HG03103 (cell line): Measurements from ENCODE around the gene SCAMP2.

Experiments
- ATAC-seq: cut with Tn5 transposase; IDR thresholded peaks from one replicate; pipeline ENCODE4 v1.9.1; 2021; ENCODE audit warnings: low read depth; ENCODE audit not compliant: unreplicated experiment

Gene SCAMP2

DNA sequence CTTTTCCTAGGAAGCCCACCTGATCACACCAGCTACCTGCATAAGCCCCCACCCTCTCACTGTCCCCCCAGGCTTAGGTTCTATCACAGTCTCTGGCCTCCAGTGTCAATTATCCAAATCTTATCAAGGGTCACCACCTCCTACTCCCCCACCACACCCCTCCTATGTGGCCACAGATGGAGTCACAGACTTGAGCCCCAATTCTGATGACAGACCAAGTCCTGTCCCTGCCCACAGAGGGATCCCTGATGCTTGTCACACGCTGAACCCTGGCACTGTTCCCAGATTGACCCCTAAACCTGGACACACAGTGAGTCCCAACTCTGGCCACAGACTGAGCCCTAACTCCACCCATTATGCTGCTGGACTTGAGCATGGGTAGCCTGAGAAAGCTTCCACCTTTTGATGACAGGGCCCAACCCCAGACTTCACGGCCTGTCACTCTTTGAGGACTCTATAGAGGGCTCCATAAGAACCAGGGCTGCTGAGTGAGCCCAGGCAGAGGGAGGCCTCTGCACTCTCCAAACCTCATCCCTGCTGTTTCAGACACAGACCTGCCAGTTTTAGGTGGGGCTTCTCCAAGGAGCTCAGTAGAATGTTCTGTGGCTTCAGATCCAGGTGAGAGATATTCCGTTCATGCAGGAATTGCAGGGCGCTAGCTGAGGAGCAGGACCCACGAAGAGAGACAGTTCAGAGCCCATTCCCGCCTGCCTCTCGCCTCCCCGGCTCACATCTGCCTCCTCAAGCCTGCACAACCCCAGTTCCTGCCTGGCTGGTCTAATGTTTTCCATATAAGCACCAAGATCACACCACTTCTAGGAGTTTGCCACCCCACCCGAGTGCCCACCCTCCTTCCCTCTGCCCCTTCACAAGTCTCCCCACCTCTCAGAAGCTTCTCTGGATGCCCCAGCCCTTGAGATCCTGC lies 32.1 kb downstream of the SCAMP2 start:
- ATAC-seq = no peak

DNA sequence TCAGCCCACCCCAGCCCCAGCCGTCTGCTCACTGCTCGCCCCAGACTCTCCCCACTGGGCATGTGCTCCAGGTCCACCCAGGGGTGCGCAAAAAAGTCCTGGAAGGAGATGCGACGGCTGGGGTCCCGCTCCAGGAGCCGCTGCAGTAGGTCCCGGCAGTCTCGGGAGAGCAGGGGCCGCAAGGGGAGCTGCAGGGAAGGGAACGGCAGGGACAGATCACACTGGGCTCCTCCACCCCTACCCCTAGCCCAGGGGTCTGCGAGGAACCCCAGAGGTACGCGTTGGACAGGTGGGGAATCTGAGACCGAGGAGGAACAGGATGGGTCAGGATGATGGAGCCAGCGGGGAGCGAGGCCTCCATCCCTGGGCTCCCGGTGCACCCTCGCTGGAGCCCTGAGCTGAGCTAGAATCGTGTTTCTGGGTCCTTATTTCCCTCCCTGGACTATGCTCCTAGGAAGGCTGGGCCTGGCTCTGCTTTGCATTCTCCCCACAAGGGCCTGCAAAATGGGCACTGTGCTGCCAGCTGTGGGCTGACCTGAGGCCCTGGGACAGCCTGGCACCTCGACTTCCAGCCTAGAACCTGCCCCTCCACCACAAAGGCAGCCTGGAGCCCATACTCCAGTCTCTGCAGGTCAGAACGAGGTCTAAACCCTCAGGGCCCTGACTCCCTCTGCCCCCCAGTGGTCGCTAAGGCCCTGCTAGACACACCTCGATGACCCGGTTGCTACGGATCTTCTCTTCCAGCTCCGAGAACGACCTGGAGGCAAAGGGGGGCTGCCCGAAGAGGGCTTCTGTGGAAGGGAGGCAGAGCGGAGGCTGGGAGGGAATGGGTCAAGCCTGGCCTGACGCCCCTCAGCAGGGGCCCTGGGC lies 33.4 kb downstream of the SCAMP2 start:
- ATAC-seq = no peak

DNA sequence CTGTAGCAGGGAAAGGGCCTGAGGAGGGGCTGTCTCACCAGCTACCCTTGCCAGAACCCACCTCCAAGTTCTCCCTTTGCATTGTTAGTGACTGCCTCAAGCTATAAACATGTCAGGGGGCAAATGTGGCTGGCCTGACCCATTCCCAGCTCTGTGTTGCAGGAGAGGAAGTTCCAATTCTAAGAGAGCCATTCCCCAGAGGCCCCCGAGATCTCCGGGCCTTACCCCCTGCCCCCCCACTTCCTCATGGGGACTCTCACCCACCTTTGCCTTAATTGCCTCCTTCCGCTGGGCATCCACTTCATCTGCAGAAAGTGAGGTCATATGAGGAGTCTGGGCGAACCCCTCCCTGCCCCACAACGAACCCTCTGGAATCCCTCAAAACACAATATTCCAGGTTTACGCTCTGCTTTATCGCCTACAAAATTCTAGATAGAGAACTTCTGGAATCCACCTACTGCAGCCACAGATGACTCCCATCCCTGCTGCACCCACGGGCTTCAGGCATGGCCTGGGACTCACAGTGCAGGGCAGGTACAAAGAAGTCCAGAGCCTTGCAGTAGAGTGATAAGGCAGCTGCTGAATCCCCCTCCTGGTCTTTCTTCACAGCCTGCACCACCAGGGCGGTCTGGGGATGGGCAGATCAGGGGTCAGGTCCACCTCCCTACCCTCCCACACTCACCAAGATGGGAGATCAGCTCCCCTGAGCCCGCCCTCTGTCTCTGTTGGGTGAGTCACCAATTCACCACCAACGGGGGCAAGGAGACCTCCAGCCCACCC lies 34.2 kb downstream of the SCAMP2 start:
- ATAC-seq = no peak

DNA sequence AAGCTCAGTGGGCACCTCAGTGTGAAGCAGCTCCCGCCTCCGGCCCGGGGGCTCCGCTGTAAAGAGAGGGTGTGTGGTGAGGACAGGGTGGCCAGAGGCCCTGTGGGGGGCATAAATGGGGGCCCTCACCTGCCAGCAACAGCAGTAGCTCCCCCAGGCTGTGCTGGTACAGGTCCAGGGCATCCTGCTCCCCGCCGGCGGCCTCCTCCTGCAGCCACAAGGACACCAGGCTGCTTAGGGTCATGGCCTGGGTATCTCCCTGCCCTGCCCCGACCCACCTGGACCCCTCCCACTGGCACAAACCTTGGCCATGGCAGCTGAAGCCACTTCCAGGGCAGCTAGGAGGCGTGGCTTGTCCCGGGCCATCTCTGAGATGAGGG lies 35.0 kb downstream of the SCAMP2 start:
- ATAC-seq = no peak

DNA sequence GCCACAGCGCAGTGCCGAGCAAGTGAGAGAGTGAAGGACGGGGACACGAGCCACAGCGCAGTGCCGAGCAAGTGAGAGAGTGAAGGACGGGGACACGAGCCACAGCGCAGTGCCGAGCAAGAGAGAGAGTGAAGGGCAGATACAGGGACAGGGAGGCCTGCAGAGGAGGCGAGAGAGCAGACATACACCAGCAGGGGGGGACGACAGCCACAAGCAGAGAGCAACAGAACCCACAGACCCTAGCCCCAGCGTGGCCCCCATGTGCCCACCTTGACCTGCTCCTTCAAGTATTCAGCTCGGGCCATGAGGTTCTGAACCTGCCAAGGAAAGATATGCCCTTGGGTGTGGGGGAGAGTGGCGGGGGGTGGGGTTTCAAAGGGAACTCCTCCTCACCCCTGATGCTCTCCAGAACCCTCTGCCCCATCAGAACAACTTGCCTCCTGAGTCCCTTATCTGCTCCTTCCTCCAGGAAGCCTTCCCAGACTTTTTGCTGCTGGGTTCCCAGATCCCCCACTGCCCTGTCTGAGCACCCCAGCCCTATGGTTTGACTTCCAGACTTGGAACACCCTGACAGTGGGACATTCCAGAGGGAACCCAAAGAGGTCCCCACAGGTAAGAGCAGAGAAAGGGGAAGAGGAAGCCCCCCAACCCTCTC lies 35.6 kb downstream of the SCAMP2 start:
- no peak for ATAC-seq

DNA sequence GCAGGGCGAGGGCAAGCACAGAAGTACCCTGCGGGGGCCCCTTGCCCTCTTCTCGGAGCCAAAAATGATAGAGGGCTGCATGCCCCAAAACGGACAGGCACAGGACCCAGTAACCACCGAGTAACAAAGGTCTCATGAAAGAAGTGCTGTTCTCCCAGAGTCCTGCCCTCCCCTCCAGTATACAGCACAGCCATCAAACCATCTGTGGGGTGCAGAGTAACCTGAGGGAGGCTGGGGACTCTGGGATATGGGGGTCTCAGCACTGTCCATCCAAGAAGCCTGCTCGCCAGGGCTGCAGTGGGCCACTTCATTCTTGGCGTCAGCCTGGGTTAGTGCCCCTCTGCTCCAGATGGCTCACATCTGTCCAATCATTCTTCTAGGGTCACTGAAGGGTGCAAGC lies 36.3 kb downstream of the SCAMP2 start:
- no peak for ATAC-seq

DNA sequence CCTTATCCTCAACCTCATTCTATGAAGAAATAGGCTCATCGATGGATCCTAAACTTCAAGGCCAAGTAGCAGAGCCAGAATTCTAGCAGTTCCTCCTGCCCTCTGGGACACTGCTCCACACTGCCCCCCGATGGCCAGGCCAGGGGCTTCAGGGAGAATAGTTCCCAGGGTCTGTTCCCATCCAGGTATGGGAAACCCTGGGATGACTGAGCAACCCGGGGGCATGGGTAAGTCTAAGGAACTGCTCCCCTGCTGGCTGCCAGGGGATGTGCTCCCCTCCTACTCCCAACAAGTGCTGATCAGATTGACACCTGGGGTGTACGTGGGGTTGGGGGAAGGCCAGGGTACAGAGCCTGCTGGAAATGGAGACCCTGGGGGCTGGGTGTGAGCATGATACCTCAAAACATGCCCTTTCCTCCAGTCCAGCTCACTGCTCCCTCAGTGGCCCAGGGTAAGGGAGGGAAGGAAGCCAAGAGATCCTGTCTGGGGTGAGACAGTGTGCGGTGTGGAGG lies 37.8 kb downstream of the SCAMP2 start:
- ATAC-seq = no peak

DNA sequence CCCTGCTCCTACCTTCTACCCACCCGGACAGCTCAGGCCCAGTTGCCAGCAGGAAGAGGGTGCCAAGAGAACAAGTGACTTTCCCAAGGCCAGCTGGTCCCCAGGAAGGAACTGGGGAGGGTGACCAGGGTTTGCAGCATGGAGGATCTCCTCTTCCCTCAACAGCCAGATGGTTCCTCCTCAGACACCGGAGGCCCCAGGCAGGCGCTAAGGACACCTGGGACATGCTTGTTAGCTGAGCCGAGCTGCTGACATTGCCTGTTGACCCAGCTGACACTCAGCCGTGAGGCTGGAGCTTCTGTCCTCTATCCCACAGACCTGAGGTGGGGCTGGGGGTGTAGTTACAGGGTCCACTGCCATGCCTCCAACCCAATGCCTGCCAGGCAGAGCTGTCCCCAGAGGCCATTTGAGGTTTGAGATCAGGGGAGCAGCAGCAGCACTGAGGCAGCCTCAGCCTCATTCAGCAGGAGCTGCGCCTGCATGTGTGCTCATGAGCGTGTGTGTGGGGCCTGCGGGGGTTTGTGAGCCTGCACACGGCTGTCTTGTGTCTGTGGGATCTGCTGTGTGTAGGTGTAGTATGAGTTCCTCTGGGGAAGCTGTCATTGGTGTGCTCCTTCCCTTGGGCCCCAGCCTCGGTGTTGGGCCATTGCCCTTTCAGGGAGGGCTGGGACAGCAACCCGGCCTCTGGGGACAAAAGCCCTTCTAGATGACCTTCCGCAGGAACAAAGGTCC lies 39.6 kb downstream of the SCAMP2 start:
- no peak for ATAC-seq

DNA sequence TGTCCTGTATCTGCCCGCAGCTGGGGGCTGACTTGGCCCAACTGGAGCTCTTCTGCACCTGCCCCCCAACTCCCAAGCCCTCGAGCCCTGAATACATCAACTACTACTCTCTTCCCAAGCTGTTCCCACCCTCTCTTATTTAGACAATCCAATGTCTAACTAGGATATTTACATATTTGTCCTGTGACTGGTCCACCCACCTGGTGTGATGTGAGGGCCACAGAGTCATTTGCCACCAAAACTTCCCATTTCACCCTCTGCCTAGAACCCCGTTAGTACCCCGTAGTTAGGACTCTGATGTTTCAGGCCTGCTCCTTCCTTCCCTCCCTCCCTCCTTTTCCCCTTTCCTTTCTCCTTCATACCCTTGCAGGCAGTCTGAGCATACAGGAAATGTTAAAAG lies 40.3 kb downstream of the SCAMP2 start:
- no peak for ATAC-seq

DNA sequence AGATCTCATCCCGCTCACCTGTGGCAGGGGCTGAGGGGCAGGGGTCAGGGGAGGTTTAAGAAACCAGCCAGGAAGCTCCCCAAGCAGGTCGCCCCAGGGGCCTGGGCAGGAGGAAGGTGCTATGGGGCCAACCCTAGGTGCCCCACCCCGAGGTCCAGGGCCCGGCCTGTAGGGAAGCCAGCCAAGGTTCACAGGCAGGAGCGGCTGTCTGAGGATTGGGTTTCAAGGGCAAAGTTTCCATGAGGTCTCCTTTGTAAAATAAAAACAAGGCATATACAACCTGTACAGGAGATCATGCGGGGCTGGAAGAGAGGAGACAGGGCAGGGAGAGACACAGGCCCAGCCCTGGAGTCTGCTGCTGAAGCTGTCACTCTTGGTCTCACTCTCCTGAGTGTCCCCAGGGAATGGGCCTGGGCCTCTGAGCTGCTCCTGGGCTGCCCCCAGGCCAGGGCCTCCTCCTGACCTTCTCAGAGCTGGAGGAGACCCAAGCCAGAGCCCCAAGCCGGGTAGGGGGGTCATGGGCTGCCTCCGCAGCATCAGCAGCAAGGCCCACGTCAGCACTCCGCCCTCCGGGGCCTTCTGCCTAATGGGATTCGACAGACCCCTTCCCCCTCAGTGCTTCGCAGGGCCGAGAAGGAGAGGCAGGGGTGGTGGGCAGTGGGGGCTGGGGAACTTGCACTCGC lies 41.2 kb downstream of the SCAMP2 start:
- no peak for ATAC-seq

DNA sequence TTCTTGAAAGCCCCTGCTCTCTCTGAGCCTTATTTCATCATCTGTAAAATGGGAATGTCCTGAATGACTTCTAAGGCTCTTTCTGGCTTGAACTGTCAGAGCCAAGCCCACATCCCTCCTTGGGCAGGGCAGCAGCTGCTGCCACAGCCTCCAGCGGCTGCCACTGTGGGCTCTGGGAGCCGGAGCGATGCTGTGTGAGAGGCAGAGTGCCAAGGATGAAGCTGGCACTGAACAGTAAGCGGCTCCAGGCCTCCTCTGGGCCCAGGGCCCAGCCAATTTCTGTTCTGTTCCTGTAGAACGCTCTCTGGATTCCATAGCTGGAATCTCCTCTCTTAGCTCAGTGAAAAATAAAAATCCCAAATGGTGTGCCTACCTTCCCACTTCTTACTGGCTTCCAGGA lies 42.3 kb downstream of the SCAMP2 start:
- no peak for ATAC-seq

DNA sequence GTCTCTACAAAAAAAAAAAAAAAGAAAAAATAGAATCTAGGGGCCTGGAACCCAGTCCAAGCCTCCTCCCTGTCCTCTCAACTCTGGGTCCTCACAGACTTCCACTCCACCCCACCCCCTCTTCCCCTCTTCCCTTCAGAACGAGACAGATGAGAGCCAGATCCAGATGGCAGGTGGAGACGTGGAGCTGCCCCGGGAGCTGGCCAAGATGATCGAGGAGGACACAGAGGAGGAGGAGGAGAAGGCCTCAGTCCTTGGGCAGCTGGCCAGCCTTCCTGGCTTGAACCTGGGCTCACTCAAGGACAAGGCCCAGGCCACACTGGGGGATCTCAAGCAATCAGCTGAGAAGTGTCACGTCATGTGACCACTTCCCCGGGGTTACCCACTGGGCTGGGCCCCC lies 43.2 kb downstream of the SCAMP2 start:
- no peak for ATAC-seq

DNA sequence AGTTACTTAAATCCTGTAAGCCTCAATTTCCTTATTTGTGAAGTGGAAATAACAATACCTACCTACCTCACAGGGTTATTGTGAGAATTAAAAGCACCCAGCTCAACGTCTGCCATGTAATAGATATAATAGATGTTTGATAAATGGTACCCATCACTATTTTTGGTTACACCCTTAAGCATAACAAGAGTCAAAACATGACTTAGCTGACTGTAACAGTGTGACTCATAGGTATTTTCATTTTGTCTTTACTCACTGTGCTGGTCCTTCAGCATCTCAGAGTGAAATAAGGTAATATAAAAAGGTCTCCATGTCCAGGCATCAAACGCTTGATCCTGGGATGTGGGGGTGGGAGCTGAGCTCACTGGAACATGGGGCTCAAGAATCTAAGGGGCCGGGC lies 43.7 kb downstream of the SCAMP2 start:
- no peak for ATAC-seq

DNA sequence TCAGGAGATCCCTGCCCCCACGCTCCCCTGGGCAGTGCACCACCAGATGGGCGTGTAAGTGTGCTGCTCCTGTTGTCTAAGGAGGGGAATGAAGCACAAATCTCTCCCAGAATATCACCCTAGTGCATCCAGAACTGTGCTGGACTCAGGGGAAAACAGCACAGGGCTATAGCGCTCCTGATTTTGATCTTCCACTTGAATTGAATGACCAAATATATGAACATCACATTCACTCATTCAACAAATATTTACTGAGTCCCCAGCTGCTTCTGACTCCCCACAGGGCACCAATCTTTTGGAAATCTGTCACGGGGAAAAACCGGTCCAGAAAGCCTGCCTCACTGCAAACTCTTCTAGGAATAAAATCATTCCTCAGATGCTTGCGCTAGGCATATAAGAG lies 44.3 kb downstream of the SCAMP2 start:
- no peak for ATAC-seq

DNA sequence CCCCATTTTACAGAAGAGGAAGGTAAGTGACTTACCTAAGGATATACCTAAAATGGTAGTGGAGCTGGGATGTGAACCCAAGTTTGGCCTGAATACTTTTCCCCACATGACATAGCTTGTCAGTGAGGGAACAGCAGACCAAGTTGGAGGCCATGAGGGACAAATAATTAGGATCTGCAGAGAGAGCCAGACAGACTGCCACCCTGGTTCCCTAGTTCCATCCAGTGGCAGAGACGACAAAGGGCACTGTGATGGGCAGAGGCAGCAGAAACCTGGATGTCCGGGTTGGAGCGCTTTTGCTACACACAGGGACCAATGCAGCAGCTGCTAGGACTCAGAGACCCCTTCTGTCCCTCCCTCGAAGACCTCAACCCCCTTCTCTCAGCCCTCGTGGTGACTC lies 45.6 kb downstream of the SCAMP2 start:
- no peak for ATAC-seq

DNA sequence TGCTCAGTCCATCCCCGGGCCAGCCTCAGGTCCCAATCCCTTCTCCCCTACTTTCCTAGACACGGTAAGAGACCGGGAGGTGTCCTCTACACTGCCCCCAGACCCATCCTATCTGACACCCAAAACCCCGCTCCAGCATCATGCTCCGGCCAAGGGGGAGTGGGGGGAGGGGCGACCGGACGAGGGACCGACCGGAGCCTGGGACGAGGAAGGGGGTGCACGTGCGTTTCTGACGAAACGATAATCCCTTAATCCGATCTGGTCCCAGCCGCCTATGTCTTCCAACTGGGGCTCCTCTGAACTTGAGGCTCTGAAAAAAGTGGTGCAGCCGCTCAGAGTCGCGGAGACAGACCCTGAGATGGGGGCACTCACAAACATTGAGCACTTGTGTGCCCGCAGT lies 46.2 kb downstream of the SCAMP2 start:
- no peak for ATAC-seq

DNA sequence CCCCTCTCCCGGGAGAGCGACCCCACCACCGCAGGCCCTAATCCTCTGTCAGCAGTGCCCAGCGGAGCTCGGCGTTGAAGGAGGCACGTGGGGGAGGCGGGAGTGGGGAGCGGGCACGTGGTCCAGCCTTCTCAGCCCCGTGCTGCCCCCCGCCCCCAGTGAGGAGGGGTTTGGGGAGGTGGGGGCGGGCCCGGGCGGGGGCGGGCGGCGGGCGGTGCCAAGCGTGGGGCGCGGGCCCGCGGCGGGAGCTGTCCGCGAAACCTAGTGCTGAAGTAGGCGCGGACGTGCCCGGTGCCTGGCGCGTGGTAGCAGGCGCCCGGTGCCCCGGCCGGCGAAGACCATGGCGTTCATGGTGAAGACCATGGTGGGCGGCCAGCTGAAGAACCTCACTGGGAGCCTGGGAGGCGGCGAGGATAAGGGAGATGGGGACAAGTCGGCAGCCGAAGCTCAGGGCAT lies 46.8 kb downstream of the SCAMP2 start, which contains the start of gene CPLX3:
CPLX3 (plus strand) TSS at position 264 of the 456 bp plus-strand sequence; CDS start at position 341, 77 bp downstream.
- ATAC-seq = no peak

DNA sequence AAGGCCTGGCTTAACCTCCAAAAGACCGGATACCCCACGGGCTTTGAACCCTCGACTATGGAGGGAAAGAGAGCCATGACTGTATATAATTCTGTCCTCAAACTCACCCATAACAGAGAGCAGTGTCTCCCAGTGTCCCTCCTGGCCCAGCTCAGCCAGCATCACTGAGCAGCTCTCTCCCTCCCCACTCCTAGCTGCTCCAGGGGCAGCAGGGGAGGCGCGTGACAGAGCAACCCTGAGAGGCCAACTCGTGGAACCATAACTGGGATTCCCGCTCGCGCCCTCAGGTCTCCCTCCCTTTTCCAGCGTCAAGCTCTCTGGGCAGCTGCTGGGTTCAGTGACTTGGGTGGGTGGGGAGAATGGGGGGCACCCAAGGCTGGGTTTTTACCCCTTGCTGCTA lies 47.3 kb downstream of the SCAMP2 start:
- no peak for ATAC-seq

DNA sequence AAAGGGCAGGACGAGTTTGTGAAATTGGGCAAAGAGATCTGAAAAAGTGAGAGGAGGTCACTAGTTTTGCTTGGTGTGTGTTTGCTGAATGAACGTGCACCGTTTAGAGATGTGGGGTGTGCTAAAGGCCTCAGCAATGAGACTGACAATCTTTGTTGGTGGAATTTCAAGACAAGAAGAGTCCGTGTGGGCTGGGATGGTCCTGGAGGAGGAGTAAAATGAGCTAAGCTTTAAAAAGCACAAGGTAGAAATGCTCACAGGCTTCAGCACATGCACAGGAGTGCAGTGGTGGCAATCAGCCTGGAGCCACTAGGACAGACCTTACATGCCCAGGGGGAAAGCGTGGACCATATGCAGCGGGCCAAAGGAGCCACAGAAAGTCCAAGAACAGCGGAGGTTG lies 48.2 kb downstream of the SCAMP2 start:
- ATAC-seq = no peak
